Memory B cell (primary cell): ENCODE data around the gene SETD2.
A peak's percentile ranks its signal among the peaks of the same experiment; 100 is the strongest.

Source experiments
- ATAC-seq: fragments of 150-1000 bp; cut with Tn5 transposase; 2 replicates; pipeline ENCODE4 v1.10.0; 2021; ENCODE audit warnings: low read depth, mild to moderate bottlenecking, moderate library complexity
- DNase-seq, 2 donors: peaks; one replicate each; pipeline ENCODE4 v3.0.0; 2022; ENCODE audit warnings: low spot score in 2 of 2
- H3K27ac Mint-ChIP-seq: one replicate; pipeline ENCODE4 v1.8.0; 2022; ENCODE audit warnings: mild to moderate bottlenecking, moderate library complexity, mixed read lengths
- H3K27me3 Mint-ChIP-seq: one replicate; pipeline ENCODE4 v1.8.0; 2022; ENCODE audit warnings: mixed read lengths
- H3K36me3 Mint-ChIP-seq: one replicate; pipeline ENCODE4 v1.8.0; 2022; ENCODE audit warnings: mild to moderate bottlenecking, mixed read lengths
- H3K4me1 Mint-ChIP-seq: one replicate; pipeline ENCODE4 v1.8.0; 2022; ENCODE audit warnings: mixed read lengths
- H3K4me3 Mint-ChIP-seq: one replicate; pipeline ENCODE4 v1.8.0; 2022; ENCODE audit warnings: mild to moderate bottlenecking, moderate library complexity, mixed read lengths
- H3K9me3 Mint-ChIP-seq: one replicate; pipeline ENCODE4 v1.8.0; 2022; ENCODE audit warnings: mixed read lengths

SETD2 gene

GRCh38 chr3:46971742-46972141 is 192.2 kb downstream of the SETD2 start:
- Mint-ChIP-seq H3K27ac (peak overlapping the region; percentile 79), H3K27me3 (no peaks in the 10 kb centered on the region), H3K36me3 (peaks cover 9% of the 10 kb centered on the region), H3K9me3 (no peaks in the 10 kb centered on the region), H3K4me3 (peak overlapping the region; percentile 77), H3K4me1 (peaks cover 54% of the 10 kb centered on the region)
- ATAC-seq (no peak), DNase-seq (no peak)

GRCh38 chr3:46971151-46971550 is 192.8 kb downstream of the SETD2 start:
- peaks cover 60% of the 10 kb centered on the region for H3K4me1 Mint-ChIP-seq
- H3K9me3 Mint-ChIP-seq, result no peaks in the 10 kb centered on the region
- peak overlapping the region; percentile 79 for H3K27ac Mint-ChIP-seq
- no peak for DNase-seq
- H3K36me3 Mint-ChIP-seq, result peaks cover 8% of the 10 kb centered on the region
- no peak for ATAC-seq
- H3K27me3 Mint-ChIP-seq, result no peaks in the 10 kb centered on the region
- peak overlapping the region; percentile 77 for H3K4me3 Mint-ChIP-seq

- Mint-ChIP-seq H3K4me1 (peaks cover 65% of the 10 kb centered on the region), H3K4me3 (no peak overlapping the region), H3K27ac (no peak overlapping the region), H3K9me3 (no peaks in the 10 kb centered on the region), H3K27me3 (no peaks in the 10 kb centered on the region), H3K36me3 (peaks cover 11% of the 10 kb centered on the region)
- DNase-seq, result no peak
- no peak for ATAC-seq
Observed at GRCh38 chr3:46970391-46971091, 193.4 kb downstream of the SETD2 start.

GRCh38 chr3:46968783-46969428 is 195.0 kb downstream of the SETD2 start:
- H3K9me3 Mint-ChIP-seq, result no peaks in the 10 kb centered on the region
- no peak for DNase-seq
- ATAC-seq, result no peak
- H3K27me3 Mint-ChIP-seq, result no peaks in the 10 kb centered on the region
- peaks cover 59% of the 10 kb centered on the region for H3K4me1 Mint-ChIP-seq
- H3K36me3 Mint-ChIP-seq, result peaks cover 11% of the 10 kb centered on the region
- no peak overlapping the region for H3K4me3 Mint-ChIP-seq
- peak overlapping the region; percentile 45 for H3K27ac Mint-ChIP-seq

- Mint-ChIP-seq H3K9me3 (no peaks in the 10 kb centered on the region), H3K27me3 (no peaks in the 10 kb centered on the region), H3K4me1 (peaks cover 56% of the 10 kb centered on the region), H3K4me3 (peak overlapping the region; percentile 37), H3K27ac (peak overlapping the region; percentile 61), H3K36me3 (peaks cover 15% of the 10 kb centered on the region)
- ATAC-seq (peak; percentile 26), DNase-seq (no peak)
Observed at GRCh38 chr3:46966811-46967210, 197.1 kb downstream of the SETD2 start.
